H1 (cell line): ENCODE measurements around the gene LEFTY1.

Experiments
- CEBPB ChIP-seq: IDR thresholded peaks from 2 replicates; pipeline ENCODE4 v1.6.1; 2012; ENCODE audit warnings: low read depth, low read length
- CTCF ChIP-seq, 3 experiments: IDR thresholded peaks; 1 replicate in 2 of 3; 2 replicates in 1 of 3; pipeline versions ENCODE4 v1.5.1 to v1.6.1; 2011; ENCODE audit warnings: low read length in 3 of 3, mild to moderate bottlenecking in 3 of 3, inconsistent platforms in 2 of 3, low read depth in 1 of 3, moderate library complexity in 1 of 3; ENCODE audit not compliant: insufficient read depth in 1 of 3; ENCODE audit errors: control extremely low read depth in 1 of 3
- EP300 ChIP-seq, 2 experiments: IDR thresholded peaks; 1 replicate in 1 of 2; 2 replicates in 1 of 2; pipeline ENCODE4 v1.6.1; 2011 to 2012; ENCODE audit warnings: low read depth in 2 of 2, low read length in 2 of 2, mild to moderate bottlenecking in 2 of 2, borderline replicate concordance in 1 of 2, inconsistent platforms in 1 of 2, moderate library complexity in 1 of 2
- FOSL1 ChIP-seq: IDR thresholded peaks from 2 replicates; pipeline ENCODE4 v1.6.1; 2011; ENCODE audit warnings: mild to moderate bottlenecking, low read depth, low read length, moderate library complexity; ENCODE audit not compliant: insufficient read depth
- MAX ChIP-seq: IDR thresholded peaks from 2 replicates; pipeline ENCODE4 v1.6.1; 2012; ENCODE audit warnings: inconsistent platforms
- POLR2A ChIP-seq, 2 experiments: IDR thresholded peaks; 1 replicate in 1 of 2; 2 replicates in 1 of 2; pipeline ENCODE4 v1.6.1; 2011; ENCODE audit warnings: low read depth in 2 of 2, low read length in 2 of 2, mild to moderate bottlenecking in 2 of 2; ENCODE audit errors: control extremely low read depth in 1 of 2
- POLR2AphosphoS5 ChIP-seq: IDR thresholded peaks from 2 replicates; pipeline ENCODE4 v1.6.1; 2011; ENCODE audit warnings: low read depth, low read length
- SIN3A ChIP-seq, 2 experiments: IDR thresholded peaks in 1 of 2; conservative IDR thresholded peaks in 1 of 2; 2 replicates each; pipeline ENCODE4 v1.6.1; 2011 to 2012; ENCODE audit warnings: low read length in 2 of 2, improper control_type of control experiment in 1 of 2, low read depth in 1 of 2, mild to moderate bottlenecking in 1 of 2
- SP1 ChIP-seq: IDR thresholded peaks from 2 replicates; pipeline ENCODE4 v1.6.1; 2011; ENCODE audit warnings: low read depth, low read length
- USF2 ChIP-seq: IDR thresholded peaks from 2 replicates; pipeline ENCODE4 v1.6.1; 2011; ENCODE audit warnings: low read length, improper control_type of control experiment
- YY1 ChIP-seq: IDR thresholded peaks from 2 replicates; pipeline ENCODE4 v1.6.1; 2011; ENCODE audit warnings: low read depth, mild to moderate bottlenecking, low read length

- no peak for TF ChIP-seq CTCF (IDR thresholded peaks at IDR 0.05; ENCODE audit: control extremely low read depth in 1 of 3, insufficient read depth in 1 of 3, low read depth in 1 of 3, low read length in 3 of 3)
- TF ChIP-seq POLR2A (IDR thresholded peaks at IDR 0.05; ENCODE audit: control extremely low read depth in 1 of 2, low read depth in 2 of 2, low read length in 2 of 2) = no peak
- no peak for TF ChIP-seq FOSL1
- TF ChIP-seq POLR2AphosphoS5 = no peak
- TF ChIP-seq MAX = no peak
- TF ChIP-seq SIN3A (conservative IDR thresholded peaks at IDR 0.05 in 1 of 2, IDR thresholded peaks at IDR 0.05 in 1 of 2; ENCODE audit: low read depth in 1 of 2, low read length in 2 of 2) = no peak
- no peak for TF ChIP-seq YY1
- TF ChIP-seq CEBPB = no peak
- no peak for TF ChIP-seq SP1
- TF ChIP-seq USF2 = no peak
- TF ChIP-seq EP300 (IDR thresholded peaks at IDR 0.05; ENCODE audit: borderline replicate concordance in 1 of 2, low read depth in 2 of 2, low read length in 2 of 2) = no peak
These were observed 28.6 kb upstream of the LEFTY1 start for GRCh38 chr1:225917536-225917935.
